ENCODE measurements around the gene KPNB1. TPM values are rescaled to one million over a fixed set of nuclear protein-coding genes. Genes with fewer than 3 reads are reported as not detected.

Gene KPNB1
- total RNA-seq, 2 donors from 2014 or later, result 452 to 500 TPM

GRCh38 chr17:47693731-47694580 is 44.2 kb downstream of the KPNB1 start, which contains the start of gene TBKBP1:
TSS of gene TBKBP1 (plus strand) at chr17:47694161. CDS start at chr17:47696113, 1,952 bp downstream.
- Histone ChIP-seq H3K9ac (ENCODE audit: extremely low read depth, low read length, poor library complexity, severe bottlenecking) (peak within 1 kb of the TSS; percentile 59), H3K27ac (ENCODE audit: low read depth, low read length) (no peak within 1 kb of the TSS)
- 0% methylated on average over 18 to 72 of the region's 87 CpGs for WGBS, 2 experiments (ENCODE audit: insufficient coverage in 1 of 2, insufficient read length in 1 of 2)

GRCh38 chr17:47694581-47695428 is 45.1 kb downstream of the KPNB1 start:
- peak; percentile 78 for DNase-seq
- Mint-ChIP-seq H3K27me3 (ENCODE audit: insufficient read depth) (peaks cover 1% of the 10 kb centered on the region), H3K27ac (peak overlapping the region; percentile 74), H3K9me3 (no peaks in the 10 kb centered on the region), H3K4me3 (peak overlapping the region; percentile 84), H3K36me3 (ENCODE audit: low read depth) (peaks cover 13% of the 10 kb centered on the region), H3K4me1 (peaks cover 18% of the 10 kb centered on the region)
- Histone ChIP-seq H3K27me3 (ENCODE audit: control insufficient read depth, insufficient read depth, low read length, poor library complexity, severe bottlenecking) (no peaks in the 10 kb centered on the region), H3K4me3 (ENCODE audit: low read length) (peak overlapping the region; percentile 88), H3K36me3 (ENCODE audit: control insufficient read depth, insufficient read depth, low read length) (peaks cover 11% of the 10 kb centered on the region), H3K4me1 (ENCODE audit: control insufficient read depth, insufficient read depth, low read length) (peaks cover 11% of the 10 kb centered on the region), H3K27ac (ENCODE audit: low read depth, low read length) (no peak overlapping the region), H3K9ac (ENCODE audit: extremely low read depth, low read length, poor library complexity, severe bottlenecking) (peak overlapping the region; percentile 6), H3K9me3 (ENCODE audit: control insufficient read depth, low read length) (no peaks in the 10 kb centered on the region)
- 0 to 1% methylated on average over 3 to 56 of the region's 65 CpGs for WGBS, 2 experiments (ENCODE audit: insufficient coverage in 1 of 2, insufficient read length in 1 of 2)
- no peak for TF ChIP-seq CTCF (conservative IDR thresholded peaks at IDR 0.05)

More at GRCh38 chr17:47693731-47694580, 44.2 kb downstream of the KPNB1 start, which contains the start of gene TBKBP1:
- peak within 1 kb of the TSS; percentile 84 for H3K4me3 Mint-ChIP-seq
- no peaks in the 10 kb centered on the region for H3K9me3 ChIP-seq (ENCODE audit: control insufficient read depth, low read length)
- peaks cover 4% of the 10 kb centered on the region for H3K36me3 ChIP-seq (ENCODE audit: control insufficient read depth, insufficient read depth, low read length)
- peaks cover 18% of the 10 kb centered on the region for H3K4me1 Mint-ChIP-seq
- TF ChIP-seq CTCF (conservative IDR thresholded peaks at IDR 0.05), result no peak
- H3K27ac Mint-ChIP-seq, result peak within 1 kb of the TSS; percentile 74
- H3K4me1 ChIP-seq (ENCODE audit: control insufficient read depth, insufficient read depth, low read length), result peaks cover 11% of the 10 kb centered on the region
- no peaks in the 10 kb centered on the region for H3K9me3 Mint-ChIP-seq
- H3K36me3 Mint-ChIP-seq (ENCODE audit: low read depth), result peaks cover 10% of the 10 kb centered on the region
- H3K27me3 Mint-ChIP-seq (ENCODE audit: insufficient read depth), result peaks cover 1% of the 10 kb centered on the region
- H3K27me3 ChIP-seq (ENCODE audit: control insufficient read depth, insufficient read depth, low read length, poor library complexity, severe bottlenecking), result no peaks in the 10 kb centered on the region
- H3K4me3 ChIP-seq (ENCODE audit: low read length), result peak within 1 kb of the TSS; percentile 88
- DNase-seq, result peak; percentile 96
